GM19351 (cell line): ENCODE results near the gene ZNF813.

Experiments
- ATAC-seq: cut with Tn5 transposase; IDR thresholded peaks from one replicate; pipeline ENCODE4 v1.9.1; 2021; ENCODE audit warnings: mild to moderate bottlenecking, moderate library complexity; ENCODE audit not compliant: unreplicated experiment

Gene ZNF813

GRCh38 chr19:53519446-53519845 is 51.9 kb downstream of the ZNF813 start:
- ATAC-seq = no peak

DNA sequence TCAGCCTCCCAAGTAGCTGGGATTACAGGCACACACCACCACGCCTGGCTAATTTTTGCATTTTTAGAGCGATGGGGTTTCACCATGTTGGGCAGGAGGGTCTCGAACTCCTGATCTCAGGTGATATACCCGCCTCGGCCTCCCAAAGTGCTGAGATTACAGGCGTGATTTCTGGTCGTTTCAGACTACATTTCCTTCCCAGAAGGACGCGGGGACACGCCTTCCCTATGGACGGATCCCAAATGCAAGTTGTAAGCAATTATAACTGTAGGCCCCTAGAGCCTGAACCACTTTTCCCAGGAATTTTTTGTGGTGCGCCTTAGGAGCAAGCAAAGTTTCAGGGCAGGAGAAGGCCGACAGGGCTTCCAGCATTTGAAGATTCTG is 52.6 kb downstream of the ZNF813 start:
- ATAC-seq = no peak

DNA sequence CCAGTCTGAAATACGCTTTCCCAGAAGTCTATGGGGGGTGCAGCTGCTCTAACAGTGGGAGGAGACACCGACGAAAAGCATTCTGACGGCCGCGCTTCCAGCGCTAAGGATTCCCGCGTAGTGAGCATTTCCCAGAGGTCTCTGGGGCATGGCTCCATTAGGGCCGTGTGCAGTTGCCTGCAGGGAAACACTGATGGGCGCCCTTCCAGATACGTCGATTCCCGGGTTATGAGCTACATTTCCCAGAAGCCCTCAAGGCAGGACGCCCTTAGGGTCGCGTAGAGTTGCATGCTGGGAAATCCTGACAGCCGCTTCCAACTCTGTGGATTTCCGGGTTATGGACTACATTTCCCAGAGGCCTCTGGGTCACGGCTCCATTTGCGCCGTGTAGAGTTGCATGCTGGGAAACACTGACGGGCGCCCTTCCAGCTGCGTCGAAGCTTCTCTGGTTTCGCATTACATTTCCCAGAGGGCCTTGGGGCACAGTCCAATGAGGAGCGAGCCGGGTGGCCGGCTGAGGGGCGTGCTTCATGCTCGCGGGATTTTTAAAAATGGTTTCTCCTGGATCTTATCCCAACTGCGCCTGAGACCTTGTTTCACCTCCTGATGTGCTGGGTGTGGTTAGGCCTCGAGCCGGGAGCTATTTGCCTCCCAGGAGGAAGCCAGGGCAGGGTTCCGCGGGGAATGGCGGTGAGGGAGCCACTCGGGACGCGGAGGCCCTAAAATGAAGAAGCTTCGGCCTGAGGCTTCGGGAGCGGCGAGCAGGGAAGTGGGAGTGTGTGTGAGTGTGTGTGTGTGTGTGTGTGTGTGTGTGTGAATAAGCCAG is 53.2 kb downstream of the ZNF813 start:
- ATAC-seq = peak; percentile 97

DNA sequence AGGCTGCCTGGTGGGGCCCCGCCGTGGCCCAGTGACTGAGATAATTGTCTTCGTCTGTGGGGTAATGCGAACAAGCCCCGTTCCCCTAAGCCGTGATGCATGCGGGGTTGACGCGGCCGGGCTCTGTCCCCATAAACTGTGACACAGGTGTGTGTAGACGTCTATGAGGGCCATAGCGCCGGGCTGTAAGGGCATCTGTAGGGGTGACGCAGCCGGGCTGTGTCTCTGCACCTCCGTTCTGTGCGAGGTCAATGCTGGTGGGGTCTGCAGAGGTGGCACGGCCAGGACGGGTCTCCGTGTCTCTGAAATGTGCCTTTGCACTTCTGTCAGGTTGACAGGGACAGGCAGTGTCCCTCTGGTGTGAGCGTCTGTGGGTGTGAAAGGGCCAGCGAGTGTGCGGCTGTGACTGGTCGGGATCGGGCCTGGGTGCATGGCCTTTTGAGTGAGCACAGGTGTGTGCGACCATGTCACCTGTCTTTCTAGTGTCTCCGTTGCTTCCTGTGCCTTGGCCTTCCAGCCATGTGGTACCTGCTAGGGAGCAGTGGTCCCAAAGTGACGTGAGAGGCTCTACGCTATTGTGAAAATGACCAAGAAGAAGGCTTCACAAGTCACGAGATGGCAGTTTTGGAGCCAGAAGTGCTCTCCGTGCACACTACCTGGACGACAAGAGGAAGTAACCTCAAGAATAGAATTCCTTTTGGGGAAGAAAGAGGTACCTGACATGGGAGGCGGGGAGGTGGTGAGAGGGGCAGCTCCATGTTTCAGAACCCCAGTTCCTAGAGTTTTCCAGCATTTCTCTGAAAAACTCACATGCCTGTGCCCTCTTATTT is 54.1 kb downstream of the ZNF813 start:
- no peak for ATAC-seq

- no peak for ATAC-seq
Measured at GRCh38 chr19:53525922-53526321, 58.4 kb downstream of the ZNF813 start.

- ATAC-seq = no peak
Measured at GRCh38 chr19:53530622-53531021, 63.1 kb downstream of the ZNF813 start.

GRCh38 chr19:53531457-53531856 is 63.9 kb downstream of the ZNF813 start:
- no peak for ATAC-seq

DNA sequence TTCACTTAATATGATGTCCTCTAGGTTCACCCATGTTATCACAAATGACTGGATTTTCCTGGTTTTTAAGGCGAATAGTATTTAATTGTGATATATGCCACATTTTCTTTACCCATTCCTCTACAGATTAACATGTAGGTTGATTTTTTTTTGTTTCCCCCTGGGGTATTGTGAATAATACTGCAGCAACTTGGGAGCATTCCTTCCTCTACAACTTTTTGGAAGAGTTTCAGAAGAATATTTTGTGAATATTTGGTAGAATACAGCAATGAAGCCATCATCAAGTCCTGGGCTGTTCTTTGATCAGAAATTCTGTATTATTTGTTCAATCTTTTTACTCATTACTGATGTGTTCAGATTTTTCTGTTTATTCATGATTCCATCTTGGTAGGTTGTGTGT is 64.8 kb downstream of the ZNF813 start:
- no peak for ATAC-seq

DNA sequence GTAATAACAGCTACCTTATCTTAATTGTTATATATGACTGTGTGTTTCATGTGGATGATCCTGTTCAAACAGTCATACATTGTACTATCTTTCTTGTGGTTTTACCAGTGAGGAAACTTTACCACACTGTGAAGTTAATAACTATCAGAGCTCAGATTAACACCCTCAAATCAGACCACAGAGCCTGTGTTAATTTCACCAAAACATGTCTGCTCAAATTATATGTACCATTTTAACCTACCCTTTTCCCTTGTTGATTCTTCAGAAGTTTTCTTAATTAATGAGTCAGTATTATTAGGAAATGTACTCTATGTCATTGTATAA is 68.7 kb downstream of the ZNF813 start:
- no peak for ATAC-seq

- ATAC-seq = peak; percentile 24
Measured at GRCh38 chr19:53537121-53537520, 69.6 kb downstream of the ZNF813 start.

DNA sequence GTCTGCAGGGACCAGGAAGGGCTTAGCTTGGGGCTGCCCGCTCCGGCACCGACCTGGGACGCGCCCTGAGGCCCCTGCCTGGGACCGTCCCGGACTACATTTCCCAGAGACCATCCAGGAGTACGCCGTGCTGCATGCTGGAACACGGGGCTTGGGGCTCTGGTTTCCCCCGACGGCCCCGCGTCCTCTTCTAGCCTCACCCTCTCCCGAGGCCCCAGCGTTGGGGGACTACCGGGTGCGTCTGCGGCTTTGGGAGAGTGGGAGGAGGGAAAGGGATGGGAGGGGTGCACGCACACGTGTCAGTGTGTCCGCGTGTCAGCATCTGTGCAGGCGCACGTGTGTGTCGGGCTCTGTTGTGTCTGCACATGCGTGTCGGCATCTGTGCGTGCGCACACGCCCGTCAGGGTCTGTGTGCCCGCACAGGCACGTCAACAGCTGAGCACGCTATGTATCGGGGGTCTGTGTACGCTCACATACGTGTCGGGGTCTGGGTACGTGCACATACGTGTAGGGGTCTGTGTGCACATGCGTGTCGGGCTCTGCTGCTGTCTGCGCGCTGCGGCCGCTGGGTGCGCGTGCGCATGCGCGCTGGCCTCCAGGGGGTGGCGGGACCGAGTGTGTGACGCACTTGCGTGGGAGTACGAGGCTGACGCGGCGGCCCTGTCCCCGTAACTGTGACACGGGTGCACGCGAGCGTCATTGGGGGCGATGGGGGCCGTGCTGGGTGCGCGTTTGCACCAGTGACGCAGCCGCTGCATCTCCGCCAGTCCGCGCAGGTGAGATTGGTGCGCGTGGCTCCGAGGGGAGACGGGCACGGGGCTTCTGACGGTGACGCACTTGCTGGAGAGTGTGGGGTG is 70.2 kb downstream of the ZNF813 start, which contains the start of gene ZNF331:
TSS of gene ZNF331 (plus strand) at position 625 of the 857 bp plus-strand sequence. CDS start 31,232 bp downstream, outside the sequence.
- peak; percentile 72 for ATAC-seq

- no peak for ATAC-seq
Measured at GRCh38 chr19:53538378-53539109, 71.0 kb downstream of the ZNF813 start.

- no peak for ATAC-seq
Measured at GRCh38 chr19:53540091-53540490, 72.6 kb downstream of the ZNF813 start.

- ATAC-seq = no peak
Measured at GRCh38 chr19:53541971-53542370, 74.4 kb downstream of the ZNF813 start.

DNA sequence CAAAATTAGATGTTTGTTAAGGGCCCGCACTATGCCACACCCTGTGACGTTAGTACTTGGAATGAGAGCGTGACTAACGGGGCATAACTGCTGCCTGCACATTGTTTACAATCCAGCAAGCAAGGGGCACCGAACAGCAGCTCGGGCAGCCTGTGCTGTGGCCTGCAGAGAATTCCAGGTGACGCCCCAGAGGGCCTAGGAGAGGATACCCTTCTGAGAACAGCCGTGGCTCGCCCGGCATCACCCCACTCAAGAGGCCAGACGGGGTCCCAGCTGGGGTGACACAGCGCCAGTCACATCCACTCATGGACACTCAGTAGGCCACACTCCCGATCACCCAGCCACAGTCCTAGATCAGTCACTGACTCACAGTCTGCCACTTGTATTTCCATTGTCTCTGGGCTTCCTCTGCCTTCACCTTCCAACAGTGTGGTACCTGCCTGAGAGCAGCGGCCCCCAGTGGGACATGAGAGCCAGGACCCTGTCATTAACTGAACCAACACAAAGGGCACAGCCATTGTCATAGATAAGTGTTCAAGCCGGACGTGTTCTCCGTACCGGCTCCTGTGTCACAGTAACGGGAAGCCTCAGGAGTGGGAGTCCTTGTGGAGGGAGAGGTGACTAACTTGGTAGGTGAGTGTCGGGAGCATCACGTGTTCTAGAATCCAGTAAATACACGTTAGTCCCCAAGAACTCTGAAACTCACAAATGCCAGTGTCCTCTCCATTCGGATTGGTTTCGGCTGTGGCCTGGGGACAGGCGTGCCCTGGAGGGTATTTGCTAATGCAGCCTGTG is 77.9 kb downstream of the ZNF813 start:
- ATAC-seq = no peak
